NK-92 (cell line): ENCODE results near the gene NME7.
"Not testable (repeated sequence)": the region's sequence is repeated elsewhere in the genome, so short reads cannot be mapped to it uniquely, and the experiment has no call there.

Experiments
- DNase-seq: peaks from one replicate; lab custom pipeline; 2025; ENCODE audit not compliant: unreplicated experiment; lab: John Stamatoyannopoulos, UW

Gene NME7

DNA sequence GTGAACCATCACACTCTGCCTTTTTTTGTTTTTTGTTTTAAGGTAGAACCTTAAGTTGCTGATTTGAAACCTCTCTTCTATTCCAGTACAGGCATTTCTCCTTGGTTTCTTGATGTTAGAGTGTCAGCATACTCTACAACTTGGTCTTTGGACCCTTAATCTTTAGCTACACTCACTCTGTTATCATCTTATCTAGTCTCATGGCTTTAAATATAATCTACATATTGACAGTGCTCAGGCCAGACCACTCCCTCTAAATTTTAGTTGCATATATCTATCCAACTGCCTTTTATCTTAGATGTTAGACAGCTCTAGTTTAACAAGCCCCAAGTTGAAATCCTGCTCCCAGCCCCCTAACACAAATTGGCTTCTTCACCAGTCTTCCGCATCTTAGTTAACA is 22.1 kb downstream of the NME7 start:
- DNase-seq: no peak

DNA sequence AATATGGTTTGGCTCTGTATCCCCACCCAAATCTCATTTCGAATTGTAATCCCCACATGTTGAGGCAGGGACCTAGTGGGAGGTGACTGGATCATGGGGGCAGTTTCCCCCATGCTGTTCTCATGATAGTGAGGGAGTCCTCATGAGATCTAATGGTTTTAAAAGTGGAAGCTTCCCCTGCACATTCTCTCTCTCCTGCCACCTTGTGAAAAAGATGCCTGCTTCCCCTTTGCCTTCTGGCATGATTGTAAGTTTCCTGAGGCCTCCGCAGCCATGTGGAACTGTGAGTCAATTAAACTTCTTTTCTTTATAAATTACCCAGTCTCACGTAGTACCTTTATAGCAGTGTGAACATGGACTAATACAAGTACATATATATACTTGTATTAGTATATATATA is 25.5 kb downstream of the NME7 start:
- not testable (repeated sequence) for DNase-seq

DNA sequence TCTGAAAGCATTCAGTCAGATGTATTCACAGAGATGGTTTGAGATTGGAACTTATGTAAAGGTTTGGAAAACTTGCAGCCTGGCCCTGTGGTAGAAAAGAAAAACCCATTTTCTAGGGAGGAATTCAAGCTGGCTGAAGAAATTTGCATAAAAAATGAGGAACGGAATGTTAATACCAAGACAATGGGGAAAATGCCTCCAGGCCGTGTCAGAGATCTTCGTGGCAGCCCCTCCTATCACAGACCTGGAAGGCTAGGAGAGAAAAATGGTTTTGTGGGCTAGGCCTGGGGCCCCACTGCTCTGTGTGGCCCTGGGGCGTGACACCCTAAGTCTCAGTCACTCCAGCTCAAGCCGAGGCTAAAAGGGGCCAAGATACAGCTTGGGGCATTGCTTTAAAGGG is 26.7 kb downstream of the NME7 start:
- no peak for DNase-seq

DNA sequence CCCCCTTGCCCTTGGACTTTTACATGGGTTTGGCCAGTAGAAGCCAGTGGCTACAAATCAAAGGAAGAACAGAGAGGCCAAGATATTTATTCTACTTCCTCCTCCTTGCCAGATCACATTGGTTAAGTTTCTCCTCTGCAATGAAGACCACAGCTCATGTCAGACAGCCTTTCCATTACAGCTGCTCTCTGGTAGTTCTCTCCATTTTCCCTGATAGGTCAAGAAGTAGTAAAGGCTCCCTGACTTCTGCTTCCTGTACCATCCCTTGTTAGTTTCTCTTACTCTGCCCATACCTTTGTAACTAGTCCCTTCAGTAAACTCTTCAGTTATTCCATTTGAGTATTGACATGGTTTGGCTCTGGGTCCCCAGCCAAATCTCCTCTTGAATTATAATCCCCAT is 27.8 kb downstream of the NME7 start:
- no peak for DNase-seq

DNA sequence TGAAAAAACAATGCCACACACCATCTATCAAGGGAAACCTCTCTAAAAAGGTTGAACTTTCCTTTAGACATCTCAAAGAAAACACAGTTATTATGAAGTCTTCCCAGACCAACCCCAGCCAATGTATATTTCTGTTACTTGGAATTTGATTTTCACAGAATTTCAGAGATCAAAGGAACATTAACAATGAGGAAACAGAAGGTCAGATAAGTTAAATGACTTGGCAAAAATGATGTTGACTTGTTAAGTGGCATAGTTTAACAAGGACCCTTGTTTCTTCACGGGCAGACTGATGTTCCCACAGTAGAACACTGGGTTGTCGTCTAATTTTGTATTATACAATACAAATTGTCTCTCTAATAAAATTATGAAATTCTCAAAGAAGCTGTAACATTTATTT is 29.0 kb downstream of the NME7 start:
- DNase-seq: no peak

DNA sequence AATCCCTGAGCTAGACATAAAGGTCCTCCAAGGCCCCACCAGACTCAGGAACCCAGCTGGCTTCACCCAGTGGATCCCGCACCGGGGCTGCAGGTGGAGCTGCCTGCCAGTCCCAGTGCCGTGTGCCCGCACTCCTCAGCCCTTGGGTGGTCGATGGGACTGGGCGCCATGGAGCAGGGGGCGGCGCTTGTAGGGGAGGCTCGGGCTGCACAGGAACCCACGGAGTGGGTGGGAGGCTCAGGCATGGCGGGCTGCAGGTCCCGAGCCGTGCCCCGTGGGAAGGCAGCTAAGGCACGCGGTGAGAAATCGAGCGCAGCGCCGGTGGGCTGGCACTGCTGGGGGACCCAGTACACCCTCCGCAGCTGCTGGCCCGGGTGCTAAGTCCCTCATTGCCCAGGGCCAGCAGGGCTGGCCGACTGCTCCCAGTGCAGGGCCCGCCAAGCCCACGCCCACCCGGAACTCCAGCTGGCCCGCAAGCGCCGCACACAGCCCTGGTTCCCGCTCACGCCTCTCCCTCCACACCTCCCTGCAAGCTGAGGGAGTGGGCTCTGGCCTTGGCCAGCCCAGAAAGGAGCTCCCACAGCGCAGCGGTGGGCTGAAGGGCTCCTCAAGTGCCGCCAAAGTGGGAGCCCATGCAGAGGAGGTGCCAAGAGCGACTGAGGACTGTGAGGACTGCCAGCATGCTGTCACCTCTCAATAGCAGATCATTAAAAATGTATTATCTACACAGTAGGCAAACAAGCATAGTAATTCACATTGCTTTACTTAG is 30.5 kb downstream of the NME7 start:
- DNase-seq: not testable (repeated sequence)

DNA sequence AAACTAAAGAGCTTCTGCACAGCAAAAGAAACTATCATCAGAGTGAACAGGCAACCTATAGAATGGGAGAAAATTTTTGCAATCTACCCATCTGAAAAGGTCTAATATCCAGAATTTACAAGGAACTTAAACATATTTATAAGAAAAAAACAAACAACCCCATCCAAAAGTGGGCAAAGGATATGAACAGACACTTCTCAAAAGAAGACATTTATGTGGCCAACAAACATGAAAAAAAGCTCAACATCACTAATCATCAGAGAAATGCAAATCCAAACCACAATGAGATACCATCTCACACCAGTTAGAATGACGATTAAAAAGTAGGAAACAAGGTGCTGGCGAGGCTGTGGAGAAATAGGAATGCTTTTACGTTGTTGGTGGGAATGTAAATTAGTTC is 32.9 kb downstream of the NME7 start:
- DNase-seq: not testable (repeated sequence)

DNA sequence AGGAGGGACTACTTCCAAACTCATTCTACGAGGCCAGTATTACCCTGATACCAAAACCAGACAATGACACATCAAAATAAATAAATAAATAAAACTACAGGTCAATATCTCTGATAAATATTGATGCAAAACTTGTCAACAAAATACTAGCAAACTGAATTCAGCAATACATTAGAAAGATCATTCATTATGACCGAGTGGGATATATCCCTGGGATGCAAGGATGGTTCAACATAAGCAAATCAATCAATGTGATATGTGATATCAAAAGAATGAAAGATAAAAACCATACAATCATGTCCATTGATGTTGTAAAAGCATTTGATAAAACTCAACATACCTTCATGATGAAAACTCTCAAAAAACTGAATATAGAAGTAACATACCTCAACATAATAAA is 36.7 kb downstream of the NME7 start:
- DNase-seq: no peak

DNA sequence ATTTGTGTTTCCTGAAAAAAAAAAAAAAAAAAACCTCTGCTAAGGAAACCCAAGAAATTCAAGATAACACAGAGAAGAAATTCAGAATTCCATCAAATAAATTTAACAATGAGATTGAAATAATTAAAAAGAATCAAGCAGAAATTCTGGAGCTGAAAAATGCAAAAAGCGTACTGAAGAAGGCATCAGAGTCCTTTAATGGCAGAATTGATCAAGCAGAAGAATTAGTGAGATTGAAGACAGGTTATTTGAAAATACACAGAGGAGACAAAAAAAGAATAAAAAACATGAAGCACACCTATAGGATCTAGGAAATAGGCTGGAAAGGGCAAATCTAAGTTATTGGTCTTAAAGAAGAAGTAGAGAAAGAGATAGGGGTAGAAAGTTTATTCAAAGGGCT is 38.2 kb downstream of the NME7 start:
- DNase-seq: no peak

DNA sequence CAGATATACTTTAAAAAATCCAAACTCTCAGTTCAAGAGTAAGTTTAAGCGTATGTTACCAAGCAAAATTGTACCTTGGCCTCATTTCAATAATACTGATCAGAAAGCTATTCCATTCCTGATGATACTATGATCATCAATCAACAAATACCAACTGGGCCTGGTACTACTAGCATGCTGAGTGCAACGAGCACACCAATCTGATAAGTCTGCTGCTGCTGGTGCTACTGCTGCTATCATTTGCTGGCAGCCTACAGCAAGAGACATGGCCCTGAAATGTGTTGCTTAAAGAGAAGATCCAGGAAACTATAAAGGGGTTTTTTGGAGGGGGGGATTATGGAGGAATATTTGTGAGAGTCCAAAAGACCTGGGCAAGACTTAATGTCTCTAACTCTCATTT is 39.7 kb downstream of the NME7 start:
- DNase-seq: no peak

DNA sequence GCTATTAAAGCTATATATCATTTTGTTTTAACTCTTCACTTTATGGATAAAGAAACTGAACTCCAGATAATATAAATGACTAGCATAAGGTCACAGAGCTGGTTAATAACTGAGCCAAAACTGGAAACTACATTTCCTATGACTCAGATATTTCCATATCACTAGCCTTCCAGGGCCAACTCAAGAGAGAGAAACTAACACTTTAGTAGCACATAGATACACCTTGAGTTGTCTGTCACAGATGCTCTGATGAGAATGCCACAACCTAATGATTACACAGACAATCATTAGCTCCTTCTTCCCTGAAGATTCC is 40.7 kb downstream of the NME7 start:
- no peak for DNase-seq

DNA sequence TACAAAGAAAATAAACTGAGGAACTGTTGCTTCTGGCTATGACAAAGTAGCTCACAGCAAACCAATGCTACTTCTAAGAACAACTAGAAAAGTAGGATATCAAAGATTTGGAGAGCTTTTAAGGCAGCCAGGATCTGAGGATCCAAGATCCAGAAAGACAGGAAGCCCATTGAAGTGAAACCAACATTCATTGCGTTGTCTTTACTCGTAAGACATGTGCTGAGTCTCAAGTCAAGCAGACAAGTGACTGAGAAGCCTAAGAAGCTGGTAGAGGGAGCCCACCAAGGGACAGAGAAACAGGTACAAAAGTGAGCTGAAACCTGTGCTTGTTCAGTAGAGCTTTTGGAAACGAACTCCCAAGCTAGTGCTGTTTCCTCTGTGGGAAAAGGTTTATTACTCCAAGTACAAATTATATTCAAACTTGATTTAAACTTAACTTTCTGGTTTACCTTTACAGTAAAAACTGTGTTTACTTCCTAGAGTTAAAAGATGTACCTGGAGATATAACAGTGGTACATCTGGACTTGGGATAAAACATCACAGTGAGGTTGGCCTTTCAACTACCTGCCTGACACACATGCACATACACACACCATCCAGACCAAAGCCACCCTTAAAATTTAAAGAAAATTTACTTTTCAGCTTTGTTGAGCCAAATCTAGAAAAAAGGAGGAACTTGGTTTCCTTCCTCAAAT is 41.2 kb downstream of the NME7 start:
- DNase-seq: no peak

DNA sequence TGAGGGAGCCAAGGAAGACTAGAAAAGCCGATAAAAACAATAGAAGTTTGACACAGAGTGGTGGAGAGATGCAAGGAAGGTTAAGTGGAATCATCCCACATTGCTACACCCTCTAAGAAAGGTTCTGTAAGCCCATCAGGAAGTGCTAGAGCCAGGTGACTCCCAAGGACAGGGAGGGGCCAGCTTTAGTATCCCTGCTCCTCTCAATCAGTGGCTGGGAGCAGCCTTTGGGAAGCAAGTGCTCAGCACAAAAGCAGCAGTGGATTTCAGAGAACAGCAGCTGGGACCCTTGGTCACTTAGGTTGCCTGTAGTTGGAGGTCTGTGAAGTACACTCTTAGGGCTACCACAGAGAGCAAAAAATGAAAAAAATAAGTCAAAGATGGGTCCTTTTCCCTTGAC is 42.5 kb downstream of the NME7 start:
- DNase-seq: no peak

DNA sequence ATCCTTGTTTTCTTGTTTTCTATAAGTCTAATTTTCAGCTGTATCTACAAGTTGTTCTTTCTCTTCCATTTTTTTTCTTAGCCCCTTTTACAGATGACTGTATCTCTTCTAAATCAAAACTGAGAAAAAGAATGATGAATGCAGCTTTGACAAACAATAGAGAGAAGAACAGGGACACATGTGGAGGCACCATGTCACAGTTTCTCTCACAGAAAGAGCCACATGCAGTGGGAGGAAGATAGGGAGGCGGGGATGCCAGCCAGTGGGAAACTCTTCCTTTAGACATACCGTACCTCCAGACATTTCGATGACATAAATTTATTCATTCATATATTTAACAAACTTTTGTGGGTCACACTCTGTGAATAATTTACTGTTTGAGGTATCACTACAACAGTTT is 45.5 kb downstream of the NME7 start:
- DNase-seq: no peak

DNA sequence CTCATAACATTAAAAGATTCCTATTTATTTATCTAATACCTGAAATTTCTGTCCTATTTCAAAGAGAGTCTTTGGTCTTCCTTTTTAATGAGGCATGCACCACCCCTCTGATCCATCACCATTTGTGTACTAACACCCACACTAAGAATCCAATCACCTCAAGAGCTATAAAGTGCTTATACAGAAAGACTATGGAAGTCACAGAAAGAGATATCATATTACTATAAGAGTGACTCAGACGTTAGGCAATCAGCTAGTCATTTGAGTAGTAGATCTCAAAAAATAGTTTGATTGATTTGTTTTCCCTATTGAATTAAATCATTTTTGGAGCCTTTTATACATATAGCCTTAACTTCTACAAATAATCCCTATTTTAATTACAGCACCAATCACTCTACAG is 46.1 kb downstream of the NME7 start:
- no peak for DNase-seq

DNA sequence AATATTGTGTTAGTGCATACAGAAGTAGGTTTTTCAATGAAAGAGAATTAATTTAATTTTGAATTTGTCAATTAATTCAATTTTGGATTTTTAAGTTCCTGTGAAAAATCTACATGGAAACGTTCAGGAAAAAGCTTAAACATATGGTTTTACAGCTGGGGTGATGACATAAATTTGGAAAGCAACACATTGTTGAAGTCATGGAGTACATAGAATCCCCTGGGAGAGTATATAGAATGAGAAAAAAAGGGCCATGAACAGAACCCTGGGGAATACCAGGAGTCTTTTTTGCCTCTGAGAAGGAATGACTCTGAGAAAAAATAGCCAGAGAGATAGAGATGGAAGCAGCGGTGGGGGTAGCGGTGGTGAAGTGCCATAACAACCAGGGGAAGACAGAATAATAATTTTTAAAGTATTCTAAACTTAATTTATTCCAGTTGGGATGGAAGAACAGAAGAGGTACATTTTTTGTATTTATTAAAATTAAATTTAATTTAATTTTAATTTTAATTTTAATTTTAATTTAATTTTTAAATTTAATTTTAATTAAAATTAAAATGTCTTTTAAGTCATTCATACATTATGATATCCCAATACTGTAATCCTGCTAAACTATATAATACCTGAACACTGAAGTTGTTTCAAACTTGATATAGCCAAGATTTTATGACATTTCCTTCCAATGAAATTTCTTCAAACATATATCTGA is 48.9 kb downstream of the NME7 start:
- DNase-seq: no peak

DNA sequence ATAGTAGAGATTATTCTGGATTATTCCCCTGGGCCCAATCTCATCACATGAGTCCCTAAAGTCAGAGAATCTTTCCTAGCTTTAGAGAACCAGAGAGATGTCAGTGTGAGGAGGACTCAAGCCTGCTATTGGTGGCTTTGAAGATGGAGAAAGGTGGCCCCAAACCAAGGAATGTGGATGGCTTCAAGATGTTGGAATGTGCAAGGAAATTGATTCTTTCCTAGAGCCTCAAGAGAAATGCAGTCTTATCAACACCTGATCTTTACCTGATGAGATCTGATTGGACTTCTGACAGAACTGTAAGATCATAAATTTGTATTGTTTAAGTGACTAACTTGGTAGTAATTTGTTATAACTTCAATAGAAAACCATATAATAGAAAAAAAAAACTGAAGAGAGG is 51.0 kb downstream of the NME7 start:
- DNase-seq: no peak

DNA sequence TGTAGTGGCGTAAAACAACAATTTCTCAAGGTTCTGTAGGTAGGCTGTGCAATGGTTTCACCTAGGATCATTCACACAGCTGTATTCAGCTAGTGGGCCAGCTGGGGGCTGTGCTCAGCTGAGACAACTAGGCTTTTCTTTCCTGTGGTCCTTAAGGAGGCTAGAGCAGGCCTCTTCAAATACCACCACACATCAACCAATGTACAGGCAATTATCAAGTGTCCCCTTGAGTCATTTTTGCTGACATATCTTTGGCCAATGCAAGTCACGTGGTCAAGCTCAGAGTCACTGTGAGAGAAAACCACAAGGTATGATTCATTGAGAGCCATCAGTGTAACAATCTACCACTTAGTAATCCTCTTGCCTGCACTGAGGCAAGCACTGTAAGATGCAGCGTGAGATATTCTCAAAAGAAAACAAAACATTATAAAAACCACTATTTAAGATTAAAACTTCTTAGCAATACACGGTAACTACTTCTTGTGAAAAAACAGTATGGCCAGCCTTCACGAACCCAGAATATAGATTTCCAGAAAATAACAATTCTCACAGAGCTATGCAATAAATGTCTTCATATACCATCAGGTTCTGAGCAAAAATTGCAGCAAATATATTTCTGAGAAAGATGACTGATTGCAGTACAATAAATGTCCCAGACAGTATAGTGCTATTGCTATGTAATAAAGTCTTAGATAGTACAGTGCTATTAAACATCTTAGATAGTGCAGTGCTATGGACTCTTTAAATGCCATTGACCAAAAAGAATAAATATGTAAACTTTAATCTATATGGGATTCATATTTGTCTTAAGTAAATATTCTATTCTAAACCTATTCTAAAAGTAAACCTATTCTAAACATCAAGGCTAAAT is 55.3 kb downstream of the NME7 start:
- DNase-seq: no peak

DNA sequence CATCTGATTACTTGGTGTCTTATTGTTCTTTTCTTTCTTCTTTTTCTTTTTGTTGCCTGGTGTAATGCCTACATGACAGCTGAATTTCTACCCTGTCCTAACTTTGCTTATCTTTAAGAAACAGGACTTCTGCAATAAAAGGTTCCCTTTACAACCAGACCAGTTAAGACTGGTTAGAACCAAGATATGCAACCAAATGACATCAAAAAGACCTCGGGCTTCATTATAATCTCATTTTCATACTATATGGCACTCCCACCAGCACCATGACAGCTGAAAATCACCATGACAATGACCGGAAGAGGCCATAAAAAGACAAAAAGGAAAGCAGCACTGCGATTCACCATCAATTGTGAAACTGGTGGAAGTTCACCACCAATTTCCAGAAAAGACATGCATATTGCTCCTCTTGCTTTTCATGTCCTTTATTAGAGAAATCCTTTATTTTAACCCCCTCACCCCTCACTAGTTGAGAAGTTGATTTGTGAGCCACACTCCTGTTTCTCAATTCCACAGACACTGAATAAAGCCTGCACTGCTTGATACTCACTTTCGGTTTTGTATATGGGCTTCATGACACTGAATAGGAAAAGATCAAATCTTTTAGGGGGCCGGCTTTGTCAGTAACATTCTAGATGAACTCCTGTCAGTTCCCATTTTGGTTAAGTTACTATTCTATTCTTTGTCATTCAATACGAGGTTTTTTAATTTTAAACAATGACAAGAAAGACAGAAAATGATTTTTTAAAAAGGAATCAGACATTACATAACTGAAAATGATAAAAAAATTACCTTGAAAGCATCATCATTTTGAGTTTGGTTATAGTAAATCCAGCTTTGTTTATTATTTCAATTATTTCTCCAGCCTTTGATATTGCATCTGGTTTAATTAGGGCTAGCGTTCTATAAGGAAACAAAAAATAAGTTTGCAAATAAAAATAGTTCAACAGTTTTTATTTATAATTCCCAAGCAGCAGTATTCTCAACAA is 58.1 kb downstream of the NME7 start:
- no peak for DNase-seq

DNA sequence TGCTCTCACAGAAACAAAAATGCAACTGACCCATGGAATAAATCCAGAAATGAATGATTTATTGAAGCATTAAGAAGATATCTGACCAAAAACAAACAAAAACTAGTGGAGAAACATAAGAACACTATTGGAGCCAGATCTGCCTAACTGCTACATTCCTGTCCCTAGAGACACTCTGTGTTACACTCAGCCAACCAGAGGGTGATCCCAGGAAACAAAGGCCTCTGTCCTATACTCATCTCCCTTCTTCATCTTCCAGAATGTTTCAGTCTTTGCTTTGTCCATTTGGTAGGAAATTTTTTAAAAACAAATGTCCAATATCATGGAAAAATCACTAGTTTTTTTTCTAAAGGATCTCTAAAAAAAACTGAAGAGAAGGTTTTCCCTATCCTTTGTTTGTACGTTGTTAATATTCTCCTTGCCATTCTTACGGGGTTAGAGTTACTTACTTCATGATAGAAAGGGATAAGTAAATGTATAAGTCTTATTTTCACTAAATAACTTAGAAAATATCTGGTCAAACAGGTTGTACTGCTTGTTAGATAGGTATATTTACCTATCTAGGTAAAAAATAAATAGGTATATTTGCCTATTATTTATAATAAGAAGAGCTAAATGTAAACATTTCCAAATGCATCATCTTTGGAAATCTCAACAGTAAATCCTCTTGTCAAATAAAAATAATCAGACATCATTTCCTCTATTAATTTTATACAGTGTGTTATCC is 59.1 kb downstream of the NME7 start:
- no peak for DNase-seq
